Ishikawa (cell line): ENCODE results near the gene WIPI1.

Experiments
- CEBPB ChIP-seq: IDR thresholded peaks from 2 replicates; pipeline ENCODE4 v1.6.1; 2012
- CREB1 ChIP-seq: IDR thresholded peaks from 2 replicates; pipeline ENCODE4 v1.6.1; 2012; ENCODE audit warnings: low read depth
- EGR1 ChIP-seq: IDR thresholded peaks from 2 replicates; pipeline ENCODE4 v1.6.1; 2012
- EP300 ChIP-seq: IDR thresholded peaks from 2 replicates; pipeline ENCODE4 v1.6.1; 2012; ENCODE audit warnings: borderline replicate concordance
- FOXM1 ChIP-seq: IDR thresholded peaks from 2 replicates; pipeline ENCODE4 v1.6.1; 2012; ENCODE audit warnings: low read depth, borderline replicate concordance
- NFIC ChIP-seq: IDR thresholded peaks from 2 replicates; pipeline ENCODE4 v1.6.1; 2012
- RAD21 ChIP-seq: IDR thresholded peaks from 2 replicates; pipeline ENCODE4 v1.6.1; 2012; ENCODE audit warnings: low read depth
- TAF1 ChIP-seq: IDR thresholded peaks from 2 replicates; pipeline ENCODE4 v1.6.1; 2012; ENCODE audit warnings: low read depth, mild to moderate bottlenecking
- TCF12 ChIP-seq: IDR thresholded peaks from 2 replicates; pipeline ENCODE4 v1.6.1; 2012; ENCODE audit warnings: low read depth
- TEAD4 ChIP-seq: IDR thresholded peaks from 2 replicates; pipeline ENCODE4 v1.6.1; 2012
- YY1 ChIP-seq: IDR thresholded peaks from 2 replicates; pipeline ENCODE4 v1.6.1; 2012; ENCODE audit warnings: low read depth
- ZBTB7A ChIP-seq: IDR thresholded peaks from 2 replicates; pipeline ENCODE4 v1.6.1; 2012; ENCODE audit warnings: low read depth
- TF ChIP-seq, protein P1 (sequence below): IDR thresholded peaks from 2 replicates; pipeline ENCODE4 v1.6.1; 2012
- TF ChIP-seq, protein P2 (sequence below): IDR thresholded peaks from 2 replicates; pipeline ENCODE4 v1.6.1; 2012
- TF ChIP-seq, protein P3 (sequence below): IDR thresholded peaks from 2 replicates; pipeline ENCODE4 v1.6.1; 2012; ENCODE audit warnings: low read depth, mild to moderate bottlenecking

Gene WIPI1

DNA sequence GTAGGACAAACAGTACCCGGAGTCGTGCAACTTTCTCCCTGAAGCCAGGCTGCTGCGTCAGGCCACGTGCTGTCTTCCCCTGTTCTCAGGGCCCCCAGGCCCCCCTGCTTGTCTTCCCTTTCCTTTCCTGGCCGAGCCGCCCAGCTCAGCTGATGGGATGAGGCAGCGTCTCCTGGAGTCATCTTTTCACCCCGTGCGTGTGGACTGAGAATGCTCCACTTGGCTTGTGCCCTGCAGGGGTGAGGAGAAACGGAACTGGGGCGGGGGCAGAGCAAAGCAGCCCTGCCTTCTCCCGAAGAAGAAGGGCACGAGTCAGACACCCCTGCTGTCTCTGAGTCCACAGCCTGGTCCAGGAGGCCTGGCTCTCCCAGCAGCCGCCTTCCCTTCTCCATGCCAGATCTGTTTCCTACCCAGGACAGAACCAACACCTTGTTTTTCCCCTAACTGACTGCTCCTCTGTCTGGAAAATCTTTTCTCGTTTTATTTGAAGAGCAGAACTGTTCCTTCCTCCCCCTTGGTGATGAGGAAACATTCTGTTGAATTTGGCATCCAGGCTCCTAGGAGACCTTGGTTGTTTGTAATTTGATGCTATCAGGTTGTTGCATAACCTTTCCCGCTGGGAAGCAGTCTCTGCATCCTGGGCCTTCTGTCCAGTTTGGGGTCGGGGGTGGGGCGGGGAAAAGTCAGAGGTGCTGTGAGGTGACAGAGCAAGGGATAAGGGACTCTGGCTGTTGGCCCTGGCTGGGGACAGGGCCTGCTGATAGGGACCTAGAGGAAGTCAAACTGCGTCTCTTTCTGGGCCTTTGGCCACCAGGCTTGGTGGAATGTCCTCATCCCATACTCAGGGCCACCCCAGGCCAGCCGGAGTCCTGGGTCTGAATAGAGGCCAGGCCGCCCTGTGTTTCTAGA, 78.8 kb downstream of the WIPI1 start:
- TF ChIP-seq CEBPB (peak; percentile 97), FOXM1 (no peak)

DNA sequence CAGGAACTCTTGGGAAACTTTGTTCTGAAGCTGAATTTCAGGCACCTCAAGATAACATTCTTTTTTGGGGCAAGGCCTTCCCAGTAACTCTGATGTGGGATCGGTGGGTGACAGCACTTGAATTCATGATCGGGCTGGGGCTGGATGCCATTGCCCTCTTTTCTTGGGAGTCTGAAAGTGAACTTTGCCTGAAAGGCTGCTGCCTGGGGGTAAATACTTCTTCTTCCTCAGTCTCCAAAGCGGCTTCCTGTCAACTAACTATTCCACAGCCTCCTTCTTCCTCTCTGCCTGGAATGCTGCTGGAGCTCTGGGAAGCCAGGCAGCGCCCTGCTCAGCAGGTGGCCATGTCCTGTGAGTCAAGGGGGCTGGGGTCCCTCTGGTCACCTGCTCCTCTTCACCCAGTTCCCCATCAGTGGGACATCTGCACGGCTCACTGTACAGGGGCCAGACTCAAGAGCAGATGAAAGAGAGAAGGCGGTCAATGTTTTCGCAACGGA, 79.5 kb downstream of the WIPI1 start:
- TF ChIP-seq, protein P1, sequence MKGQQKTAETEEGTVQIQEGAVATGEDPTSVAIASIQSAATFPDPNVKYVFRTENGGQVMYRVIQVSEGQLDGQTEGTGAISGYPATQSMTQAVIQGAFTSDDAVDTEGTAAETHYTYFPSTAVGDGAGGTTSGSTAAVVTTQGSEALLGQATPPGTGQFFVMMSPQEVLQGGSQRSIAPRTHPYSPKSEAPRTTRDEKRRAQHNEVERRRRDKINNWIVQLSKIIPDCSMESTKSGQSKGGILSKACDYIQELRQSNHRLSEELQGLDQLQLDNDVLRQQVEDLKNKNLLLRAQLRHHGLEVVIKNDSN, result no peak
- TF ChIP-seq FOXM1 (no peak), CEBPB (no peak), EP300 (no peak), EGR1 (no peak), TAF1 (no peak), TEAD4 (no peak), ZBTB7A (no peak)
- TF ChIP-seq, protein P2, sequence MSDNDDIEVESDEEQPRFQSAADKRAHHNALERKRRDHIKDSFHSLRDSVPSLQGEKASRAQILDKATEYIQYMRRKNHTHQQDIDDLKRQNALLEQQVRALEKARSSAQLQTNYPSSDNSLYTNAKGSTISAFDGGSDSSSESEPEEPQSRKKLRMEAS, result no peak

DNA sequence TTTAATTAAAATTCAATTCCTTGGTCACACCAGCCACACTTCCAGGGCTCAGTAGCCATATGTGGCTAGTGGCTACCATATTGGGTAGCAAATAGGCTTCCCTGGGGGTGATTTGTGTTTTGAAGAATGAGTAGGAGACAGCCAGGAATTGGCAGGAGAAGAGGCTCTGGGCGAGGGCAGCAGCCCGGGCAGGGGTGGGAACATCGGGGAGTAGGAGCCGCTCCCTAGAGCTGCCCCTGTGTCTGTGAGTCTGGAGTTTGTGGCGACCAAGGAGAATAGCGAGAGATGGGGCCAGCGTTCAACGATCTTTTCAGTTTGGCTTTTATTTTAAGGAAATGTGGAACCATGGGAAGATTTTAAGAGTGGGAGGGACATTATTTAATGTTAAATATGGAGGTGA, 81.7 kb downstream of the WIPI1 start:
- no peak for TF ChIP-seq EP300
- TF ChIP-seq, protein P1, result no peak
- TF ChIP-seq TAF1, result no peak
- TF ChIP-seq, protein P3, sequence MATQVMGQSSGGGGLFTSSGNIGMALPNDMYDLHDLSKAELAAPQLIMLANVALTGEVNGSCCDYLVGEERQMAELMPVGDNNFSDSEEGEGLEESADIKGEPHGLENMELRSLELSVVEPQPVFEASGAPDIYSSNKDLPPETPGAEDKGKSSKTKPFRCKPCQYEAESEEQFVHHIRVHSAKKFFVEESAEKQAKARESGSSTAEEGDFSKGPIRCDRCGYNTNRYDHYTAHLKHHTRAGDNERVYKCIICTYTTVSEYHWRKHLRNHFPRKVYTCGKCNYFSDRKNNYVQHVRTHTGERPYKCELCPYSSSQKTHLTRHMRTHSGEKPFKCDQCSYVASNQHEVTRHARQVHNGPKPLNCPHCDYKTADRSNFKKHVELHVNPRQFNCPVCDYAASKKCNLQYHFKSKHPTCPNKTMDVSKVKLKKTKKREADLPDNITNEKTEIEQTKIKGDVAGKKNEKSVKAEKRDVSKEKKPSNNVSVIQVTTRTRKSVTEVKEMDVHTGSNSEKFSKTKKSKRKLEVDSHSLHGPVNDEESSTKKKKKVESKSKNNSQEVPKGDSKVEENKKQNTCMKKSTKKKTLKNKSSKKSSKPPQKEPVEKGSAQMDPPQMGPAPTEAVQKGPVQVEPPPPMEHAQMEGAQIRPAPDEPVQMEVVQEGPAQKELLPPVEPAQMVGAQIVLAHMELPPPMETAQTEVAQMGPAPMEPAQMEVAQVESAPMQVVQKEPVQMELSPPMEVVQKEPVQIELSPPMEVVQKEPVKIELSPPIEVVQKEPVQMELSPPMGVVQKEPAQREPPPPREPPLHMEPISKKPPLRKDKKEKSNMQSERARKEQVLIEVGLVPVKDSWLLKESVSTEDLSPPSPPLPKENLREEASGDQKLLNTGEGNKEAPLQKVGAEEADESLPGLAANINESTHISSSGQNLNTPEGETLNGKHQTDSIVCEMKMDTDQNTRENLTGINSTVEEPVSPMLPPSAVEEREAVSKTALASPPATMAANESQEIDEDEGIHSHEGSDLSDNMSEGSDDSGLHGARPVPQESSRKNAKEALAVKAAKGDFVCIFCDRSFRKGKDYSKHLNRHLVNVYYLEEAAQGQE, result no peak
- no peak for TF ChIP-seq CEBPB
- no peak for TF ChIP-seq TEAD4
- TF ChIP-seq CREB1, result no peak
- TF ChIP-seq, protein P2, result no peak
- no peak for TF ChIP-seq YY1
- TF ChIP-seq TCF12, result no peak
- no peak for TF ChIP-seq NFIC
- no peak for TF ChIP-seq RAD21
- no peak for TF ChIP-seq EGR1
- no peak for TF ChIP-seq ZBTB7A
- TF ChIP-seq FOXM1, result no peak
